Kidney (tissue), 14 donors: ENCODE data around the gene SPI1. TPM values are rescaled to one million over a fixed set of nuclear protein-coding genes. Genes with fewer than 3 reads are reported as not detected.
A peak's percentile ranks its signal among the peaks of the same experiment; 100 is the strongest.

Experiments used
- DNase-seq, 5 donors: peaks; one replicate each; pipeline ENCODE4 v3.0.0-alpha.2; 2013 to 2020
- FAIRE-seq: peaks from 2 replicates; lab custom pipeline; 2012; peaks lifted over from hg19 to GRCh38; lab: Jason Lieb, UNC
- H3K27ac ChIP-seq, 2 donors: one replicate each; pipeline ENCODE4 v1.7.0; 2013; ENCODE audit warnings: low read depth in 2 of 2, low read length in 2 of 2, inconsistent platforms in 1 of 2
- H3K27me3 ChIP-seq: one replicate; pipeline ENCODE4 v1.7.1; 2013; ENCODE audit warnings: low read length, inconsistent platforms; ENCODE audit not compliant: control insufficient read depth, insufficient read depth
- H3K36me3 ChIP-seq, 3 donors: one replicate each; pipeline versions ENCODE4 v1.7.0 to v1.7.1; 2013; ENCODE audit warnings: low read length in 3 of 3, control low read depth in 1 of 3, inconsistent platforms in 1 of 3; ENCODE audit not compliant: insufficient read depth in 3 of 3, control insufficient read depth in 2 of 3
- H3K4me1 ChIP-seq, 3 donors: one replicate each; pipeline versions ENCODE4 v1.7.0 to v1.7.1; 2013; ENCODE audit warnings: low read length in 3 of 3, inconsistent platforms in 1 of 3, low read depth in 1 of 3; ENCODE audit not compliant: control insufficient read depth in 2 of 3, insufficient read depth in 2 of 3
- H3K4me3 ChIP-seq, 3 donors: one replicate each; pipeline versions ENCODE4 v1.7.0 to v1.8.1; 2013; ENCODE audit warnings: low read length in 3 of 3, control low read depth in 1 of 3, inconsistent platforms in 1 of 3
- H3K9ac ChIP-seq, 3 donors: one replicate each; pipeline versions ENCODE4 v1.7.0 to v1.7.1; 2013; ENCODE audit warnings: low read length in 3 of 3, control low read depth in 1 of 3, inconsistent platforms in 1 of 3
- H3K9me3 ChIP-seq, 3 donors: one replicate each; pipeline versions ENCODE4 v1.7.0 to v1.7.1; 2013; ENCODE audit warnings: low read length in 3 of 3, control low read depth in 1 of 3, inconsistent platforms in 1 of 3; ENCODE audit not compliant: control insufficient read depth in 2 of 3, insufficient read depth in 1 of 3
- intact Hi-C: fragments of 100-400 bp; cut with DNase I; formaldehyde crosslinking; loops from one replicate; pipeline ENCODE4 v1.11.1; 2022
- polyA plus RNA-seq: library from polyadenylated mRNA; stranded (reverse); fragments of 350-450 nt; fragmentation: Illumina TruSeq; extraction: RNeasy Lipid Tissue Mini Kit (QIAGEN cat#74804); gene quantifications from one replicate; pipeline ENCODE4 v1.2.3, GENCODE V29; 2014; ENCODE audit warnings: low read depth, low replicate concordance; ENCODE audit not compliant: insufficient read depth
- total RNA-seq: library from RNA; stranded (reverse); fragmentation: NEBNext Ultra II Directional; extraction: Animal tissue kit (Norgen Biotek cat#: 25700); gene quantifications from one replicate; pipeline ENCODE4 v1.2.1, GENCODE V29; 2021
- TF ChIP-seq, protein P1 (sequence below): IDR thresholded peaks from 3 replicates; pipeline ENCODE4 v1.5.1; 2012; ENCODE audit warnings: mild to moderate bottlenecking, moderate library complexity, borderline replicate concordance; ENCODE audit not compliant: insufficient read depth; ENCODE audit errors: extremely low read depth
- donor health status: control.
- donor health status: control.
- donor health status: control.
- donor health status: control.
- donor health status: control.
- donor health status: DM: yes; HTN: yes; CAD: no.
- donor health status: Normal renal cell carcinoma (clear cell type).

The SPI1 gene
- total and polyA plus RNA-seq, 2 donors from 2014 or later, result 7.3 to 39.8 TPM

DNA sequence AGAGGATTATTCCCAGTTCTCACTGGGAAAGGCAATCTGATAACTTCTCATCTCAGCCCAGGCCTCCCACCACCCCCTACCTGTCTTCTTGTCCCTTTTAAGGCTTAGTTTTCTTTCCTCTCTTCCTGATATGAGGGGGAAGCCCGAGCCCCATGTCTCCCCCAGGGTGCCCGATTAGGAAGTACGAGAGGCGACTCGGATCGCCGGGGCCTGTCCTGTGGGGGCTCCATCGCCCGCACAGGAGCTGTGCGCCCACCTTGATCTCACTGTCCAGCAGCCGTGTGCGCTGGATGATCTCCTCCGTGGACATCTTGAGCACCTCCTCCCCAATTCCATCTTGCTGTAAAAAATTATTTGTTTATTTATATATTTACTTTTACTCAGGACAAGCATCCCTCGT, 47.3 kb upstream of the SPI1 start:
- intact Hi-C loops, result no loop called here
- DNase-seq (no peak), FAIRE-seq (no peak)
- H3K4me1 ChIP-seq, result peaks cover 4 to 8% (median 6%) of the 10 kb centered on the region in 3 donors
- no peaks in the 10 kb centered on the region for H3K9me3 ChIP-seq
- H3K4me3 ChIP-seq, result peak overlapping the region; percentile 83 to 94 (median 92)
- H3K27ac ChIP-seq, result peak overlapping the region; percentile 95 to 96
- H3K27me3 ChIP-seq, result no peaks in the 10 kb centered on the region
- peaks cover 0 to 21% (median 15%) of the 10 kb centered on the region in 3 donors for H3K36me3 ChIP-seq
- H3K9ac ChIP-seq, result peak overlapping the region; percentile 91 to 94 (median 92)
- TF ChIP-seq, protein P1, sequence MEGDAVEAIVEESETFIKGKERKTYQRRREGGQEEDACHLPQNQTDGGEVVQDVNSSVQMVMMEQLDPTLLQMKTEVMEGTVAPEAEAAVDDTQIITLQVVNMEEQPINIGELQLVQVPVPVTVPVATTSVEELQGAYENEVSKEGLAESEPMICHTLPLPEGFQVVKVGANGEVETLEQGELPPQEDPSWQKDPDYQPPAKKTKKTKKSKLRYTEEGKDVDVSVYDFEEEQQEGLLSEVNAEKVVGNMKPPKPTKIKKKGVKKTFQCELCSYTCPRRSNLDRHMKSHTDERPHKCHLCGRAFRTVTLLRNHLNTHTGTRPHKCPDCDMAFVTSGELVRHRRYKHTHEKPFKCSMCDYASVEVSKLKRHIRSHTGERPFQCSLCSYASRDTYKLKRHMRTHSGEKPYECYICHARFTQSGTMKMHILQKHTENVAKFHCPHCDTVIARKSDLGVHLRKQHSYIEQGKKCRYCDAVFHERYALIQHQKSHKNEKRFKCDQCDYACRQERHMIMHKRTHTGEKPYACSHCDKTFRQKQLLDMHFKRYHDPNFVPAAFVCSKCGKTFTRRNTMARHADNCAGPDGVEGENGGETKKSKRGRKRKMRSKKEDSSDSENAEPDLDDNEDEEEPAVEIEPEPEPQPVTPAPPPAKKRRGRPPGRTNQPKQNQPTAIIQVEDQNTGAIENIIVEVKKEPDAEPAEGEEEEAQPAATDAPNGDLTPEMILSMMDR, result no peak

DNA sequence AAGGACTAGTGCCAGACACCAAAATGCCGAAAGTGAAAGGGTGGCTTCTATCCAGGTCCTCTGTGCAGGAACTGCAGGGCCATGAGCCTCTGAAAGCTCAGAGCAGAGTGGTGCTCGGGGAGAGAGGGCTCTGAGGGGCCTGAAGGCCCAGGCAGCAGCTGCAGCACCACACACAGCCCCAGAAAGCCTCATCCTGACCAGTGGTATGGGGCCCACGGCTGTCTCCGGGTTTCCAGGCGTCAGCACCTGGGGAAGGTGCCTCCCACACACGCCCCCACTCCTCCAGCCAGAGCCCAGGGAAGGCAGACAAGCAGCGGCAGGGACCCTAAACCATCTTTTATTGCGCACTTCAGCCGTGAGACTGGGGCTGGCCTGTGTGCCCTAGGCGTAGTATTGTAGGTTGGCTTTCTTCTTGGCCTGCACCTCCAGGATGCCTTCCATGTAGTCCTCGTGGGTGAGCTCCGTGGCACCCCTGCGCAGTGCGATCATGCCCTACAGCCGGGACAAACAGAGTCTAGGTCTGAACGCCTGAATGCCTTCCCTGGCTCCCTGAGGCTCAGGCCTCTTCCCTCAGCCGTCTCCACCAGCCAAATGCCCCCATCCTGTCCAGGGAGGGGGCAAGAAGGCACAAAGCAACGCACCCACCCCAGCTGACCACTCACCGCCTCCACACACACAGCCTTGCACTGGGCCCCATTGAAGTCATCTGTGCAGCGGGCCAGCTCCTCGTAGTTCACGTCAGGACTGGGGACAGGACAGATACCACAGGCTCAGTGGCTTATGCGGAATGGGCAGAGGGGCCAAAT, 40.3 kb upstream of the SPI1 start:
- no peaks in the 10 kb centered on the region for H3K9me3 ChIP-seq
- intact Hi-C loops, result no loop called here
- no peak for FAIRE-seq

DNA sequence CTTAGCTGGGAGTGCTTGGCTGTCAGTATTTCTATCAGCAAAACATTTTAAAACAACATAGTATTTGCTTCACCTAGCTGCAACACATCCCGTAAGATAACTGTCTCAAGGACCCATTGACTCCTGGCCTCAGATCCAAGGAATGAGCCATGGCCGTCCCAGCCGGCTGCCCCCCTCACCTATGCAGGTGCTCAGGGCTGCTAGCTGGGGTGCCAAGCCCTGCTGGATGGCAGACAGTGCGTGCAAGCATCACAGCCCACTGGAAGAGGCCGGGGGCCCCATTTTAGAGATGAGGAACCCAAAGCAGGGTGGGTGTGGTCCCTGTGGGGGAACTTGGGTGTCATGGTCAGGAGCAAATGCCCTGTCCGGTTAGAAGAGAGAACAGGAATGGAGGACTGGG, 39.4 kb upstream of the SPI1 start:
- Histone ChIP-seq H3K4me1 (peaks cover 0 to 4% (median 0%) of the 10 kb centered on the region in 3 donors), H3K27ac (no peak overlapping the region), H3K36me3 (peaks cover 0 to 32% (median 18%) of the 10 kb centered on the region in 3 donors), H3K9ac (no peak overlapping the region), H3K9me3 (no peaks in the 10 kb centered on the region), H3K4me3 (no peak overlapping the region), H3K27me3 (no peaks in the 10 kb centered on the region)
- TF ChIP-seq, protein P1, result no peak
- no peak for DNase-seq
- intact Hi-C loops, result no loop called here
- FAIRE-seq, result no peak

More for the DNA sequence above, 40.3 kb upstream of the SPI1 start:
- H3K9ac ChIP-seq, result no peak overlapping the region
- no peak overlapping the region for H3K4me3 ChIP-seq
- H3K27ac ChIP-seq, result no peak overlapping the region
- peaks cover 0 to 4% (median 0%) of the 10 kb centered on the region in 3 donors for H3K4me1 ChIP-seq
- peaks cover 0 to 35% (median 20%) of the 10 kb centered on the region in 3 donors for H3K36me3 ChIP-seq
- no peak for DNase-seq
- TF ChIP-seq, protein P1, result no peak
- no peaks in the 10 kb centered on the region for H3K27me3 ChIP-seq
